H9 (cell line): ENCODE data around the gene ZGRF1. TPM values are rescaled to one million over a fixed set of nuclear protein-coding genes. Genes with fewer than 3 reads are reported as not detected.

ENCODE experiments used
- DNase-seq: peaks from one replicate; pipeline ENCODE4 v3.0.0-alpha.2; 2017
- H2AFZ ChIP-seq: one replicate; pipeline ENCODE4 v1.6.1; 2013; ENCODE audit warnings: mild to moderate bottlenecking, low read length, control low read depth, moderate library complexity
- H2AK5ac ChIP-seq: 2 replicates; pipeline ENCODE4 v1.6.1; 2013; ENCODE audit warnings: low read length, control low read depth, mixed read lengths; ENCODE audit not compliant: insufficient read length
- H2BK120ac ChIP-seq: one replicate; pipeline ENCODE4 v1.6.1; 2013; ENCODE audit warnings: low read depth, mild to moderate bottlenecking, low read length, control low read depth, inconsistent platforms; ENCODE audit not compliant: poor library complexity, severe bottlenecking
- H2BK12ac ChIP-seq: 2 replicates; pipeline ENCODE4 v1.6.1; 2013; ENCODE audit warnings: low read length, control low read depth, mixed read lengths, low read depth; ENCODE audit not compliant: insufficient read length
- H2BK15ac ChIP-seq: 2 replicates; pipeline ENCODE4 v1.6.1; 2013; ENCODE audit warnings: low read depth, low read length, control low read depth
- H2BK20ac ChIP-seq: one replicate; pipeline ENCODE4 v1.6.1; 2013; ENCODE audit warnings: low read depth, mild to moderate bottlenecking, low read length, control low read depth, inconsistent platforms; ENCODE audit not compliant: poor library complexity, severe bottlenecking
- H2BK5ac ChIP-seq: 2 replicates; pipeline ENCODE4 v1.6.1; 2013; ENCODE audit warnings: low read length, control low read depth, mixed read lengths; ENCODE audit not compliant: insufficient read length
- H3K14ac ChIP-seq: 2 replicates; pipeline ENCODE4 v1.6.1; 2013; ENCODE audit warnings: low read length, control low read depth; ENCODE audit not compliant: insufficient read depth
- H3K18ac ChIP-seq: 2 replicates; pipeline ENCODE4 v1.6.1; 2013; ENCODE audit warnings: low read depth, mild to moderate bottlenecking, mixed read lengths, low read length, control low read depth; ENCODE audit not compliant: insufficient read length
- H3K23ac ChIP-seq: 2 replicates; pipeline ENCODE4 v1.6.1; 2013; ENCODE audit warnings: low read length, control low read depth, mixed read lengths, low read depth; ENCODE audit not compliant: insufficient read length
- H3K23me2 ChIP-seq: 2 replicates; pipeline ENCODE4 v1.6.1; 2013; ENCODE audit warnings: low read depth, mild to moderate bottlenecking, mixed read lengths, low read length, control low read depth; ENCODE audit not compliant: insufficient read length, poor library complexity, severe bottlenecking
- H3K27ac ChIP-seq: 2 replicates; pipeline ENCODE4 v1.5.1; 2013; ENCODE audit warnings: low read length, control low read depth, mixed read lengths, low read depth; ENCODE audit not compliant: insufficient read length
- H3K27me3 ChIP-seq: 2 replicates; pipeline ENCODE4 v1.6.1; 2013; ENCODE audit warnings: low read length, control low read depth, inconsistent platforms; ENCODE audit not compliant: insufficient read depth
- H3K4ac ChIP-seq: 2 replicates; pipeline ENCODE4 v1.6.1; 2013; ENCODE audit warnings: low read depth, mild to moderate bottlenecking, control low read depth, inconsistent platforms, low read length, moderate library complexity
- H3K4me1 ChIP-seq: 2 replicates; pipeline ENCODE4 v1.6.1; 2013; ENCODE audit warnings: low read length, control low read depth, inconsistent platforms; ENCODE audit not compliant: insufficient read depth
- H3K4me2 ChIP-seq: 2 replicates; pipeline ENCODE4 v1.6.1; 2013; ENCODE audit warnings: low read length, control low read depth, mixed read lengths; ENCODE audit not compliant: insufficient read length, insufficient read depth
- H3K56ac ChIP-seq: 2 replicates; pipeline ENCODE4 v1.6.1; 2013; ENCODE audit warnings: low read depth, mild to moderate bottlenecking, mixed read lengths, low read length, control low read depth; ENCODE audit not compliant: insufficient read length
- H3K79me1 ChIP-seq: 2 replicates; pipeline ENCODE4 v1.6.1; 2013; ENCODE audit warnings: low read depth, mild to moderate bottlenecking, moderate library complexity, low read length, control low read depth, inconsistent platforms; ENCODE audit not compliant: insufficient read depth, poor library complexity, severe bottlenecking
- H3K79me2 ChIP-seq: 2 replicates; pipeline ENCODE4 v1.6.1; 2013; ENCODE audit warnings: low read length, control low read depth, inconsistent platforms; ENCODE audit not compliant: insufficient read depth
- H3K9ac ChIP-seq: 2 replicates; pipeline ENCODE4 v1.6.1; 2013; ENCODE audit warnings: low read length, control low read depth, mixed read lengths; ENCODE audit not compliant: insufficient read length; ENCODE audit errors: extremely low read depth
- H3K9me3 ChIP-seq: one replicate; pipeline ENCODE4 v1.6.1; 2013; ENCODE audit warnings: low read depth, low read length, inconsistent platforms; ENCODE audit not compliant: control insufficient read depth
- H3T11ph ChIP-seq: one replicate; pipeline ENCODE4 v1.6.1; 2013; ENCODE audit warnings: mild to moderate bottlenecking, low read length, control low read depth, inconsistent platforms
- H4K20me1 ChIP-seq: one replicate; pipeline ENCODE4 v1.6.1; 2013; ENCODE audit not compliant: control insufficient read depth, insufficient read length, insufficient read depth
- H4K5ac ChIP-seq: 2 replicates; pipeline ENCODE4 v1.6.1; 2013; ENCODE audit warnings: low read depth, mild to moderate bottlenecking, mixed read lengths, low read length, control low read depth; ENCODE audit not compliant: insufficient read length
- H4K8ac ChIP-seq: replicated peaks from 2 replicates; pipeline ENCODE4 v1.6.1; 2013; ENCODE audit warnings: low read length, control low read depth, mixed read lengths, low read depth; ENCODE audit not compliant: insufficient read length
- H4K91ac ChIP-seq: 2 replicates; pipeline ENCODE4 v1.6.1; 2013; ENCODE audit warnings: low read depth, mild to moderate bottlenecking, moderate library complexity, mixed read lengths, low read length, control low read depth; ENCODE audit not compliant: insufficient read length
- H3K27ac Mint-ChIP-seq, 3 experiments: 2 replicates in 2 of 3; 3 replicates in 1 of 3; pipeline ENCODE4 v1.8.0; 2020 to 2021; ENCODE audit warnings: mixed read lengths in 3 of 3, mild to moderate bottlenecking in 1 of 3, moderate library complexity in 1 of 3
- H3K27me3 Mint-ChIP-seq: 2 replicates; pipeline ENCODE4 v1.8.0; 2021; ENCODE audit warnings: low read depth, mild to moderate bottlenecking, moderate library complexity, mixed read lengths
- H3K36me3 Mint-ChIP-seq, 3 experiments: 2 replicates in 2 of 3; 3 replicates in 1 of 3; pipeline ENCODE4 v1.8.0; 2020 to 2021; ENCODE audit warnings: low read depth in 3 of 3, mixed read lengths in 3 of 3; ENCODE audit not compliant: insufficient read depth in 1 of 3
- H3K4me1 Mint-ChIP-seq, 2 experiments: 2 replicates each; pipeline ENCODE4 v1.8.0; 2020; ENCODE audit warnings: mixed read lengths in 2 of 2
- H3K4me3 Mint-ChIP-seq, 2 experiments: 2 replicates in 1 of 2; 3 replicates in 1 of 2; pipeline ENCODE4 v1.8.0; 2020 to 2021; ENCODE audit warnings: mild to moderate bottlenecking in 2 of 2, mixed read lengths in 2 of 2, moderate library complexity in 1 of 2
- H3K9me3 Mint-ChIP-seq, 2 experiments: 2 replicates in 1 of 2; 3 replicates in 1 of 2; pipeline ENCODE4 v1.8.0; 2020; ENCODE audit warnings: mild to moderate bottlenecking in 2 of 2, mixed read lengths in 2 of 2, moderate library complexity in 1 of 2
- CTCF ChIP-seq: fragments of 200-600 bp; sonication (generic); conservative IDR thresholded peaks from 3 replicates; pipeline ENCODE4 v1.8.0; 2021; ENCODE audit warnings: antibody characterized with exemption, mild to moderate bottlenecking
- WGBS: extraction: QIAGEN DNeasy Blood & Tissue Kit; methylation state at CpG from one replicate; pipeline ENCODE4 v1.1.7; 2013; ENCODE audit warnings: missing lambda C conversion rate, low lambda C conversion rate, mixed read lengths; ENCODE audit not compliant: insufficient read length; ENCODE audit errors: extremely low coverage; 5-methylcytosine and 5-hydroxymethylcytosine counted together
- total RNA-seq: library from RNA; stranded (reverse); gene quantifications from 2 replicates; pipeline ENCODE4 v1.2.1, GENCODE V29; 2021

Gene ZGRF1
- total RNA-seq, 1 experiment from 2014 or later = 38.3 TPM

DNA sequence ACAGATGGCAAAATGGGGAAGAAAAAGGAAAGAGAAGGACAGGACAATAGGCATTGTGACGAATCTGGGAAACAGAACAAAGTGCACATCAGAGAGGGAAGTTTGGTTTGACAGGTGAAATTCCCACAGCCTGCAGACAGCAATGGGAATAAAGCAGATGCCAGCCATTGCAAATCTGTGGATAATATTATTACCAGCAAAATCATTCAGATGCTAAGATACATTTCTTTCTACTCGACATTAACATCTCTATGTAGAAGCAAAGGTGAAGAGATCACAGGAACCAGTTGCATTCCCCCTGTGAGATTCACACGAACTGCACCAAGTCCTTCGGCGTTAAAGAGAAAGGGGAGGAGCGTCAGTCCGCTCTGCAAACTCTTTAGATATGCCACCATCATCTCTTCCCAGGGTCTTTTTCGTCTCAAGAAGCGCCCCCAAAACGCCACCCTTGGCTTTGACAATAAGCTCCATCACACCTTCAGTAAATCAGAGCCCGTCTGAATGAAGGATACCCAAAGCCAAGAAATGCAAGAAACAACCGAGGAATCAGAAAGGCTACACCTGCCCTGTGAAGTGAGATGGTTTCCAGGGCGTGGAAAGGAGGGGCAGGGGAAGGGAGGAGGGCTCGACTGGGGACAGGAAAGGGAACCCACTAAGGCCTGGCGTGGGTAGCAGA, 122.6 kb downstream of the ZGRF1 start:
- no peak overlapping the region for H2BK15ac ChIP-seq
- peaks cover 91% of the 10 kb centered on the region for H3K27me3 ChIP-seq
- peak overlapping the region; percentile 88 for H3K4me2 ChIP-seq
- H3K79me2 ChIP-seq = no peaks in the 10 kb centered on the region
- H2BK12ac ChIP-seq = no peak overlapping the region
- peaks cover 46 to 63% of the 10 kb centered on the region in 2 experiments for H3K4me1 Mint-ChIP-seq
- no peak overlapping the region for H3K14ac ChIP-seq
- no peak overlapping the region for H2AK5ac ChIP-seq
- H3K23ac ChIP-seq = no peak overlapping the region
- H3K27ac ChIP-seq = no peak overlapping the region
- WGBS = no CpG with 5 or more reads among the region's 15 CpGs
- no peak overlapping the region for H3K4ac ChIP-seq
- H3K9ac ChIP-seq = no peak overlapping the region
- no peaks in the 10 kb centered on the region for H4K20me1 ChIP-seq
- no peak overlapping the region for H2BK120ac ChIP-seq
- no peak for TF ChIP-seq CTCF
- H3K23me2 ChIP-seq = peaks cover 37% of the 10 kb centered on the region
- no peak overlapping the region for H4K8ac ChIP-seq
- H2AFZ ChIP-seq = no peak overlapping the region
- DNase-seq = peak; percentile 56
- no peaks in the 10 kb centered on the region for H3K9me3 ChIP-seq
- H3T11ph ChIP-seq = no peak overlapping the region
- H3K36me3 Mint-ChIP-seq = peaks cover 0 to 4% (median 0%) of the 10 kb centered on the region in 3 experiments; a peak in 2 of 7 replicates
- no peak overlapping the region for H3K18ac ChIP-seq
- peak overlapping the region; percentile 71 to 90 for H3K4me3 Mint-ChIP-seq
- H4K91ac ChIP-seq = no peak overlapping the region
- H3K56ac ChIP-seq = no peak overlapping the region
- H3K9me3 Mint-ChIP-seq = peaks cover 6 to 18% of the 10 kb centered on the region in 2 experiments; a peak in 3 of 5 replicates
- peak overlapping the region in 1 of 3 experiments; percentile 9; a peak in 1 of 7 replicates for H3K27ac Mint-ChIP-seq
- H4K5ac ChIP-seq = no peak overlapping the region
- H2BK5ac ChIP-seq = no peak overlapping the region
- H3K27me3 Mint-ChIP-seq = peaks cover 99% of the 10 kb centered on the region
- no peak overlapping the region for H2BK20ac ChIP-seq
- no peaks in the 10 kb centered on the region for H3K79me1 ChIP-seq
- 0 out of 2 replicates have a peak, but pooled peaks cover 5% of the 10 kb centered on the region for H3K4me1 ChIP-seq
